ENCODE data around the gene ADAMTS1.
A peak's percentile ranks its signal among the peaks of the same experiment; 100 is the strongest.

Gene ADAMTS1

DNA sequence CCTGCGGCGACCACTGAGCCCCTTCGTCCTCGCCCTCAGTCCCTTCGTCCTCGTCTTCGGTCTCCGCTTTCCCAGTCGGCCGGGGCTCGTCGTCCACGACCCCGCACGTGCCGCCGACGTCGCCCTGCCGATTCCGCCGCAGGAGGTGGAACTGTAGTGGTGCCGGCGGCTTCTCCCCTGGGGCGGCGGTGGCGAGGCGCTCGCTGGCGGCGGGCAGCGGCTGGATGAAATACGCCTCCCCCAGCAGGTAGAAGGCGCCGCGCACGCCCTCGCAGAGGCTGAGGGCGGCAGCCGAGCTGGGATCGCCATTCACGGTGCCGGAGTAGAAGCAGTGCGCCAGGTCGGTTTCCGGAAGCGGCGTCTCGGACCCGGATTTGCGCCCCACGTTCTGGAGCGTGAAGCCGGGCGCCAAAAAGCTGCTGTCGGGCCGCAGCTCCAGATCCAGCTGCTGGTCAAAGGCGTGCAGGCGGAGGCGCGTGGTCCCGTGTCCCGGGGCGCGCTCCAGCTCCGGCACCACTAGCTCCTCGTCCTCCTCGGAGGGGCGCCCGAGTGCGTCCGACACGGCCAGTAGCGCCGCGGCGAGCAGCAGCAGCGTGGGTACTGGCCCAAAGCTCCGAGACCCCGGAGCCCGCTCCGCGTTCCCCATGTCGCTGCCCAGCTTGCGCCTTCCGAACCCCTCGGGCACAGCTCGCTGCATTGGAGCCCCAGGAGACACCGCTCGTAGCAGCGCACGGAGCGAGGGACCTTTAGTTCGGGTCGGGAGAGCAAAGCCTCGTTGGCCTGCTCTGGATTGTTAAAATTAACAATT, 747 bp downstream of the ADAMTS1 start:
- FAIRE-seq (no peak), DNase-seq (ENCODE audit: insufficient read length, low spot score) (no peak)
- TF ChIP-seq, protein P1, sequence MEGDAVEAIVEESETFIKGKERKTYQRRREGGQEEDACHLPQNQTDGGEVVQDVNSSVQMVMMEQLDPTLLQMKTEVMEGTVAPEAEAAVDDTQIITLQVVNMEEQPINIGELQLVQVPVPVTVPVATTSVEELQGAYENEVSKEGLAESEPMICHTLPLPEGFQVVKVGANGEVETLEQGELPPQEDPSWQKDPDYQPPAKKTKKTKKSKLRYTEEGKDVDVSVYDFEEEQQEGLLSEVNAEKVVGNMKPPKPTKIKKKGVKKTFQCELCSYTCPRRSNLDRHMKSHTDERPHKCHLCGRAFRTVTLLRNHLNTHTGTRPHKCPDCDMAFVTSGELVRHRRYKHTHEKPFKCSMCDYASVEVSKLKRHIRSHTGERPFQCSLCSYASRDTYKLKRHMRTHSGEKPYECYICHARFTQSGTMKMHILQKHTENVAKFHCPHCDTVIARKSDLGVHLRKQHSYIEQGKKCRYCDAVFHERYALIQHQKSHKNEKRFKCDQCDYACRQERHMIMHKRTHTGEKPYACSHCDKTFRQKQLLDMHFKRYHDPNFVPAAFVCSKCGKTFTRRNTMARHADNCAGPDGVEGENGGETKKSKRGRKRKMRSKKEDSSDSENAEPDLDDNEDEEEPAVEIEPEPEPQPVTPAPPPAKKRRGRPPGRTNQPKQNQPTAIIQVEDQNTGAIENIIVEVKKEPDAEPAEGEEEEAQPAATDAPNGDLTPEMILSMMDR (IDR thresholded peaks at IDR 0.05; ENCODE audit: insufficient read depth, missing control alignments) = peak; percentile 6

DNA sequence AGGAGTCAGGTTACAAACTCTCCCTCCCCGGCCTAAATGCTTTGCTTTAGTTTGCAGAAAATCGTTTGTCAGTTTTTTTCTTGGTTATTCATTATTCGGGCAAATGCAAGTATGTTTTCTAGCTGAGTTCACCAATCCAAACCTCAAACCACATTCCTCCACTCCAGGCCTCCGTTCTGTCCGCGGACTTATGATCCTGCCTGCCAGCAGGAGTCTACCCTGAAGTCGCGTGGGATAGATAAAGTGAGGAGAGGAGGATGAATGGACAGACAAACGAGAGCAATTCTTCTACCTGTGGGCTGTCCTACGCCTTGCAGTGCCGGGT, 1.3 kb downstream of the ADAMTS1 start:
- no peak for FAIRE-seq
- peak; percentile 23 for DNase-seq (ENCODE audit: insufficient read length, low spot score)
- TF ChIP-seq, protein P1 (IDR thresholded peaks at IDR 0.05; ENCODE audit: insufficient read depth, missing control alignments) = no peak

DNA sequence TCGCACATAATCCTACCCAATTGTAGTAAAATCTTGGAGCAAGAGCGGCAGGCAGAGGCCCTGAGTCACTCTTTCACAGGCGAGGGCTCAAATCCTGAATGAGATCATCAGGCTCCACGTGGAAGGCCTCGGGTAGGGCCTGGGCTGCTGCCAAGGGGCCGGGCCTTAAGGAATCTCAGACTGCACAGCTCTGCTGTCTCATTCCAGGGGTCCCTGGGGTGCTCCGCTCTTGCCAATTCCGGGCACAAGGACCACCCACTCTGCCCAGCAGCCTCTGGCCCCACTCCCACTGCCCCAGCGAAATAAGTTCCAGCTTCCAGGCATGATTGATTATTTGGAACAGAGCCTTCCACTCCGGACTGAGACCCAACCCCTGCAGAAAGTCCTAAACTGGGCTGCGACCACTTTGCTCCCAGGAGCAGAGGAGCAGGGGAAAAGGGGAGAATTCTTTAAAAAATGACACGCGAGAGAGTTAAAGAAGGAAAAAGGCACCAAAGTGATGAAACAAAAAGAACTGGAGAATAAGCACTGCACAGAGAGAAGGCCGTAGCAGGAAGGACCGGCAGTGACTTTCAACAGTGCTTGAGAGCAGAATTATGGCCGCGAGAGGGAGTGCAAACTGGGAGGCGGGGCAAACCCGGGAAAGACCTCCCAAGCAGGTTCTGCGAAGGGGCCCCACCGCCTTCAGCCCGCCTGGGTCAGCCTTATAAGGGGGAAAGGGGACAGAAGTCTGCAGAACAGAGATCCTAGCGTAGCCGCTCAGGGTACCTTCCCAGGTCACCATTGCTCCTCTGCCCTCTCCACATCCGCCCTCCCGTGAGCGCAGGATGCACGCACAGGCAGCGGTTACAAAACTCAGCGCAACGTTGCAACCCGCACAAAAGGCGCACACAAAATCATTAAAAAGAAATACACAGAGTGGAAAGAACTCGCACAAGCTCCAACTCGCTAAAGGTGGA, 2.0 kb downstream of the ADAMTS1 start:
- DNase-seq (ENCODE audit: insufficient read length, low spot score) (no peak), FAIRE-seq (no peak)
- TF ChIP-seq, protein P1 (IDR thresholded peaks at IDR 0.05; ENCODE audit: insufficient read depth, missing control alignments) = peak; percentile 14

DNA sequence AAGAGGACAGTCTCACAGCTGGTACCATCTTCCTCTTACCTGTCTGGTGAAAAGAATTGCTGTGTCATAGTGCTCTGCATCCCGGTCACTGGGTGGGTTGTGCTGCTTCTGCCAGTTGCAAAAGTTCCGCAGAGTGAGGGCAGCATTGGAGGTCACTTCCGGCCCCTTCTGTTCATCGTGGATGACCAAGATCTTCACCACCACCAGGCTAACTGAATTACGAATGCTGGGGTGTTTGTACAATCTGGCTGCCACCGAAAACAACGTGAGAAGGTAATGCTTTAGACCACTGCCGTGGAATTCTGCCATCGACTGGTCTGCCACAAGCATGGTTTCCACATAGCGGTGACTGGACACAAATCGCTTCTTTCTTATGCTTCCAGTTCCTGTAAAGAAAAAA, 2.9 kb downstream of the ADAMTS1 start:
- DNase-seq (ENCODE audit: insufficient read length, low spot score) (no peak), FAIRE-seq (no peak)
- TF ChIP-seq, protein P1 (IDR thresholded peaks at IDR 0.05; ENCODE audit: insufficient read depth, missing control alignments) = no peak

DNA sequence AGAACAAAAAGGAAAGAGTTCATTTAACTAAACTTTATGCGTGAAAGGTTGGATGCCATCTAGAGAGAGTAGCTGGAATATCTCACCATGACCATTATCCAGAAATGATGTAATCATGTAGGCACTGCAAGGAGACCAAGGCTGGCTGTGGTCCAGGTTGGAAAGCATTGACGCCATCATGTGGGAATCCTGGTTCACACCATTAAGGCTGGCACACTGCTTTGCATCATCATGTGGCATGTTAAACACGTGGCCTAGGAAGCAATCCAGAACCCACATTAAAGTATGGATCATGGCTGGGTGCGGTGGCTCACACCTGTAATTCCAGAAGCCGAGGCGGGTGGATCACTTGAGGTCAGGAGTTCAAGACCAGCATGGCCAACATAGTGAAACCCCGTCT, 4.3 kb downstream of the ADAMTS1 start:
- FAIRE-seq (no peak), DNase-seq (ENCODE audit: insufficient read length, low spot score) (no peak)
- TF ChIP-seq, protein P1 (IDR thresholded peaks at IDR 0.05; ENCODE audit: insufficient read depth, missing control alignments) = no peak

DNA sequence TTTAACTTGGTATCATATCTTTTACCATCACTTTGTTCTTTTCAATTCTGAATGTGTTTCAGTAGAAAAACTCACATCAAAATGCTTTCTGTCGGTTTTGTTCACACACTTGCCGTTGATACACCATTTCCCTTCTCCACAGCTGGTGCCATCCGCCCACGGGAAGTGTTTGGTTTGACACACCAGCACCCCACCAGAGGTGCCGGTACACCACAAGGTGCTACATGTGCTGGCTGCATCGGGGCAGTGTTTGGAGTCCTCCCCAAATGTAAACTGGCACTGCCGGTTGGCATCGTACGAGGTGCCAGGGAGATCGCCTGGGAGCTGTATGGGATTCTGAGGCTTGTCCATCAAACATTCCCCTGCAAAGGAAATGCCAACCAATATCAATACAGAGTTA, 5.0 kb downstream of the ADAMTS1 start:
- DNase-seq (ENCODE audit: insufficient read length, low spot score) (no peak), FAIRE-seq (no peak)
- TF ChIP-seq, protein P1 (IDR thresholded peaks at IDR 0.05; ENCODE audit: insufficient read depth, missing control alignments) = no peak

Measured in D721Med (cell line).